ENCODE data around the gene RAPGEF1.
"Not testable (repeated sequence)": the region's sequence is repeated elsewhere in the genome, so short reads cannot be mapped to it uniquely, and the experiment has no call there.

The RAPGEF1 gene

GRCh38 chr9:131668439-131669268 lies 71.2 kb downstream of the RAPGEF1 start:
- DNase-seq: peak; percentile 17

GRCh38 chr9:131668057-131668438 lies 71.8 kb downstream of the RAPGEF1 start:
- no peak for DNase-seq

- DNase-seq: no peak
Measured at GRCh38 chr9:131667576-131667975, 72.3 kb downstream of the RAPGEF1 start.

- DNase-seq: no peak
Measured at GRCh38 chr9:131666774-131667173, 73.1 kb downstream of the RAPGEF1 start.

GRCh38 chr9:131666029-131666428 lies 73.8 kb downstream of the RAPGEF1 start:
- DNase-seq: no peak

- no peak for DNase-seq
Measured at GRCh38 chr9:131663288-131663687, 76.6 kb downstream of the RAPGEF1 start.

- DNase-seq: not testable (repeated sequence)
Measured at GRCh38 chr9:131662289-131662621, 77.6 kb downstream of the RAPGEF1 start.

GRCh38 chr9:131661568-131662288 lies 78.1 kb downstream of the RAPGEF1 start:
- DNase-seq: no peak

- no peak for DNase-seq
Measured at GRCh38 chr9:131660466-131661405, 79.1 kb downstream of the RAPGEF1 start.

GRCh38 chr9:131658377-131659129 lies 81.3 kb downstream of the RAPGEF1 start:
- peak; percentile 85 for DNase-seq

GRCh38 chr9:131657940-131658339 lies 81.9 kb downstream of the RAPGEF1 start:
- DNase-seq: peak; percentile 65

- no peak for DNase-seq
Measured at GRCh38 chr9:131657456-131657855, 82.4 kb downstream of the RAPGEF1 start.

GRCh38 chr9:131657037-131657377 lies 82.9 kb downstream of the RAPGEF1 start:
- no peak for DNase-seq

- no peak for DNase-seq
Measured at GRCh38 chr9:131656356-131657036, 83.4 kb downstream of the RAPGEF1 start.

GRCh38 chr9:131654369-131654768 lies 85.5 kb downstream of the RAPGEF1 start:
- not testable (repeated sequence) for DNase-seq

GRCh38 chr9:131651599-131651998 lies 88.3 kb downstream of the RAPGEF1 start:
- DNase-seq: peak; percentile 26

GRCh38 chr9:131651160-131651559 lies 88.7 kb downstream of the RAPGEF1 start:
- DNase-seq: no peak

GRCh38 chr9:131650254-131650653 lies 89.6 kb downstream of the RAPGEF1 start:
- DNase-seq: peak; percentile 20

- no peak for DNase-seq
Measured at GRCh38 chr9:131649646-131650045, 90.2 kb downstream of the RAPGEF1 start.

- no peak for DNase-seq
Measured at GRCh38 chr9:131645078-131645776, 94.6 kb downstream of the RAPGEF1 start.

GRCh38 chr9:131642496-131643083 lies 97.3 kb downstream of the RAPGEF1 start:
- no peak for DNase-seq

Measured in NCI-H226 (cell line).